ENCODE measurements around the gene CXXC5.

GRCh38 chr5:139663207-139664085 is 15.3 kb downstream of the CXXC5 start:
- no peak for TF ChIP-seq CTCF (conservative IDR thresholded peaks at IDR 0.05; ENCODE audit: low read depth, low read length)
- no peak for TF ChIP-seq EZH2 (IDR thresholded peaks at IDR 0.05; ENCODE audit: borderline replicate concordance, low read depth, low read length, poor library complexity, severe bottlenecking)
